Endothelial cell of umbilical vein (primary cell): Measurements from ENCODE around the gene STX8. TPM values are rescaled to one million over a fixed set of nuclear protein-coding genes. Genes with fewer than 3 reads are reported as not detected.

ENCODE experiments used
- BruUV-seq: library from RNA; stranded (reverse); fragments of 400-500 nt; replicated peaks from 2 replicates; lab custom pipeline; 2021; lab: Mats Ljungman, UMichigan
- CTCF ChIA-PET: fragments of 300-600, 350-600 bp; sonication (Branson Sonifier 250); formaldehyde crosslinking; loops from one replicate; lab custom pipeline; 2021; ENCODE audit warnings: antibody characterized with exemption, inconsistent platforms; lab: Charles Lee
- POLR2A ChIA-PET: fragments of 300-600, 350-600 bp; sonication (Branson Sonifier 250); formaldehyde crosslinking; loops from one replicate; lab custom pipeline; 2021; ENCODE audit warnings: antibody characterized with exemption, inconsistent platforms; lab: Charles Lee
- DNase-seq: peaks from one replicate; pipeline ENCODE4 v3.0.0-alpha.2; 2011; ENCODE audit warnings: low read depth, low spot score
- FAIRE-seq: peaks from 2 replicates; lab custom pipeline; 2011; peaks lifted over from hg19 to GRCh38; lab: Jason Lieb, UNC
- H2AFZ ChIP-seq: 2 replicates; pipeline ENCODE4 v1.6.0; 2012; ENCODE audit warnings: low read depth, low read length, control low read depth, inconsistent platforms
- H3K27ac ChIP-seq: 2 replicates; pipeline ENCODE4 v1.5.1; 2011; ENCODE audit warnings: low read depth, mild to moderate bottlenecking, control low read depth, low read length, moderate library complexity; ENCODE audit not compliant: insufficient read depth
- H3K27me3 ChIP-seq, 2 experiments: 2 replicates each; pipeline versions ENCODE4 v1.6.0 to v1.6.1; 2011; ENCODE audit warnings: low read length in 2 of 2, mixed read lengths in 1 of 2; ENCODE audit not compliant: control insufficient read depth in 2 of 2, insufficient read depth in 2 of 2
- H3K36me3 ChIP-seq, 2 experiments: 2 replicates in 1 of 2; 3 replicates in 1 of 2; pipeline ENCODE4 v1.5.1; 2011; ENCODE audit warnings: low read length in 2 of 2, mild to moderate bottlenecking in 1 of 2, moderate library complexity in 1 of 2; ENCODE audit not compliant: control insufficient read depth in 2 of 2, insufficient read depth in 2 of 2; ENCODE audit errors: extremely low read depth in 1 of 2
- H3K4me1 ChIP-seq: 3 replicates; pipeline ENCODE4 v1.5.1; 2011; ENCODE audit warnings: mild to moderate bottlenecking, low read length; ENCODE audit not compliant: control insufficient read depth, insufficient read depth; ENCODE audit errors: extremely low read depth
- H3K4me2 ChIP-seq: 2 replicates; pipeline ENCODE4 v1.6.1; 2011; ENCODE audit warnings: low read length, control low read depth, mixed read lengths; ENCODE audit not compliant: insufficient read depth
- H3K4me3 ChIP-seq, 3 experiments: fragments of 200-600 bp in 1 of 3; sonication (generic), shearing (Covaris generic) in 1 of 3; replicated peaks in 1 of 3; 2 replicates each; pipeline ENCODE4 v1.5.1; 2011 to 2016; ENCODE audit warnings: control low read depth in 3 of 3, low read length in 3 of 3, mild to moderate bottlenecking in 2 of 3, inconsistent platforms in 1 of 3, low read depth in 1 of 3, moderate library complexity in 1 of 3; ENCODE audit not compliant: insufficient read depth in 1 of 3
- H3K79me2 ChIP-seq: 2 replicates; pipeline ENCODE4 v1.6.0; 2012; ENCODE audit warnings: low read length, inconsistent platforms; ENCODE audit not compliant: control insufficient read depth, insufficient read depth
- H3K9ac ChIP-seq: replicated peaks from 2 replicates; pipeline ENCODE3; 2011; ENCODE audit warnings: low read length, control low read depth; ENCODE audit not compliant: insufficient read depth; ENCODE audit errors: extremely low read depth
- H3K9me1 ChIP-seq: replicated peaks from 3 replicates; pipeline ENCODE4 v1.6.0; 2011; ENCODE audit warnings: mild to moderate bottlenecking, low read length; ENCODE audit not compliant: control insufficient read depth, insufficient read depth; ENCODE audit errors: extremely low read depth
- H3K9me3 ChIP-seq: replicated peaks from 2 replicates; pipeline ENCODE4 v1.5.1; 2012; ENCODE audit warnings: low read length, inconsistent platforms; ENCODE audit not compliant: control insufficient read depth, insufficient read depth
- H4K20me1 ChIP-seq: replicated peaks from 2 replicates; pipeline ENCODE3; 2011; ENCODE audit warnings: mild to moderate bottlenecking, low read length; ENCODE audit not compliant: control insufficient read depth, insufficient read depth; ENCODE audit errors: extremely low read depth
- EZH2 ChIP-seq: IDR thresholded peaks from 2 replicates; pipeline ENCODE4 v1.6.1; 2012; ENCODE audit warnings: borderline replicate concordance, low read depth, mild to moderate bottlenecking, moderate library complexity, low read length, inconsistent platforms; ENCODE audit not compliant: severe bottlenecking
- FOS ChIP-seq: IDR thresholded peaks from 2 replicates; pipeline ENCODE4 v1.6.1; 2011; ENCODE audit warnings: mild to moderate bottlenecking, low read length, moderate library complexity, borderline replicate concordance; ENCODE audit not compliant: insufficient read depth
- GATA2 ChIP-seq: IDR thresholded peaks from 2 replicates; pipeline ENCODE4 v1.7.0; 2011; ENCODE audit warnings: low read depth, mild to moderate bottlenecking, moderate library complexity, mixed read lengths, low read length; ENCODE audit not compliant: insufficient read length, insufficient read depth
- JUN ChIP-seq: IDR thresholded peaks from 2 replicates; pipeline ENCODE4 v1.6.1; 2011; ENCODE audit warnings: borderline replicate concordance, low read depth; ENCODE audit not compliant: insufficient read length, insufficient read depth
- MYC ChIP-seq: IDR thresholded peaks from one replicate; pipeline ENCODE4 v1.6.1; 2011; ENCODE audit warnings: mild to moderate bottlenecking, low read depth, low read length
- POLR2A ChIP-seq: IDR thresholded peaks from 2 replicates; pipeline ENCODE4 v1.6.1; 2012; ENCODE audit warnings: low read depth, mild to moderate bottlenecking, control low read depth, low read length
- POLR2AphosphoS5 ChIP-seq: IDR thresholded peaks from 2 replicates; pipeline ENCODE4 v1.6.1; 2012; ENCODE audit warnings: low read depth, mild to moderate bottlenecking, control low read depth, low read length, moderate library complexity; ENCODE audit not compliant: insufficient read depth
- dilution Hi-C: fragments of 300-500 bp; cut with MboI; formaldehyde crosslinking; loops from one replicate; pipeline ENCODE4 v1.15.0; 2019; ENCODE audit warnings: low sequenced_read_pairs; ENCODE audit not compliant: extremely low pct_ligation_motif_present
- intact Hi-C: fragments of 100-400 bp; cut with micrococcal nuclease; formaldehyde crosslinking; loops from one replicate; pipeline ENCODE4 v1.10.0; 2022
- polyA plus RNA-seq, 4 experiments: library from polyadenylated mRNA; depleted of rRNA in 3 of 4; stranded (reverse) in 3 of 4; unstranded in 1 of 4; fragments of >200 nt; gene quantifications; 2 replicates each; pipeline versions ENCODE4 v1.2.1 to v1.2.3, GENCODE V29; 2011 to 2012; ENCODE audit warnings: missing spikeins in 1 of 4
- total RNA-seq: library from RNA; stranded (reverse); gene quantifications from 2 replicates; pipeline ENCODE4 v1.2.3, GENCODE V29; 2021
- TF ChIP-seq, protein P1 (sequence below): IDR thresholded peaks from 2 replicates; pipeline ENCODE4 v1.6.1; 2011; ENCODE audit not compliant: insufficient read depth, insufficient read length
- TF ChIP-seq, protein P2 (sequence below), 2 donors: IDR thresholded peaks; 1 replicate in 1 of 2; 2 replicates in 1 of 2; pipeline ENCODE4 v1.5.1; 2011; ENCODE audit warnings: low read length in 2 of 2, mild to moderate bottlenecking in 2 of 2, moderate library complexity in 2 of 2, control low read depth in 1 of 2, inconsistent platforms in 1 of 2, low read depth in 1 of 2; ENCODE audit not compliant: insufficient read depth in 1 of 2; ENCODE audit errors: extremely low read depth in 1 of 2

Gene STX8
- total and polyA plus RNA-seq, 2 donors (not counting 3 experiments of a cell fraction or from before 2014, with no cell fraction given): 25.9 to 67.3 TPM

DNA sequence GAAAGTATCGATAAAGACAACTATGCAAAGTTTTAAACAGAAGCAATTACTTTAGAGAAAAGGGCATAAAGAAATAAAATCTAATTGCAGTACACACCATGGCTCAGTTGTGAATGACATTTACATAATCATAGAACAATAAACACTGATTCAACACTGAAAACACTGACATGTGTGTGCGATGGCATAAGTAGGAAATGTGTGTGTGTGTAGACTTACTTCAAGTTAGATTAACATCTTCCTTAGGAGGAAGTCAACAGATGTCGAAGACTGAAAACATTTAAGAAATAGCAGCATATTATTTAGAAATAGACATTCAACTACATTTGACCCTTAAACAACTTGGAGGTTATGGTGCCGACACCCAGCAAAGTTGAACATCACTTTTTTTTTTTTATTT is 172.4 kb downstream of the STX8 start:
- dilution Hi-C loops (no loop called here), intact Hi-C loops (no loop called here)
- Histone ChIP-seq H3K36me3 (no peaks in the 10 kb centered on the region), H3K9me1 (no peaks in the 10 kb centered on the region), H4K20me1 (no peaks in the 10 kb centered on the region), H3K4me2 (no peak overlapping the region), H3K9me3 (no peaks in the 10 kb centered on the region), H3K9ac (no peak overlapping the region), H3K27ac (no peak overlapping the region), H3K27me3 (no peaks in the 10 kb centered on the region), H2AFZ (no peak overlapping the region), H3K4me3 (no peak overlapping the region), H3K79me2 (no peaks in the 10 kb centered on the region), H3K4me1 (no peaks in the 10 kb centered on the region)
- ChIA-PET CTCF (interaction anchor here (1.3 to 7.7 kb wide), 2 partner anchors 11 to 118 kb away, joined by 3 to 60 read pairs; no protein-coding TSS in a partner anchor), POLR2A (no interaction called here)
- FAIRE-seq (no peak), DNase-seq (no peak)
- TF ChIP-seq GATA2 (no peak), FOS (no peak), POLR2A (no peak), EZH2 (no peak), POLR2AphosphoS5 (no peak), MYC (no peak), JUN (no peak)
- TF ChIP-seq, protein P1, sequence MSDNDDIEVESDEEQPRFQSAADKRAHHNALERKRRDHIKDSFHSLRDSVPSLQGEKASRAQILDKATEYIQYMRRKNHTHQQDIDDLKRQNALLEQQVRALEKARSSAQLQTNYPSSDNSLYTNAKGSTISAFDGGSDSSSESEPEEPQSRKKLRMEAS: no peak
- TF ChIP-seq, protein P2, sequence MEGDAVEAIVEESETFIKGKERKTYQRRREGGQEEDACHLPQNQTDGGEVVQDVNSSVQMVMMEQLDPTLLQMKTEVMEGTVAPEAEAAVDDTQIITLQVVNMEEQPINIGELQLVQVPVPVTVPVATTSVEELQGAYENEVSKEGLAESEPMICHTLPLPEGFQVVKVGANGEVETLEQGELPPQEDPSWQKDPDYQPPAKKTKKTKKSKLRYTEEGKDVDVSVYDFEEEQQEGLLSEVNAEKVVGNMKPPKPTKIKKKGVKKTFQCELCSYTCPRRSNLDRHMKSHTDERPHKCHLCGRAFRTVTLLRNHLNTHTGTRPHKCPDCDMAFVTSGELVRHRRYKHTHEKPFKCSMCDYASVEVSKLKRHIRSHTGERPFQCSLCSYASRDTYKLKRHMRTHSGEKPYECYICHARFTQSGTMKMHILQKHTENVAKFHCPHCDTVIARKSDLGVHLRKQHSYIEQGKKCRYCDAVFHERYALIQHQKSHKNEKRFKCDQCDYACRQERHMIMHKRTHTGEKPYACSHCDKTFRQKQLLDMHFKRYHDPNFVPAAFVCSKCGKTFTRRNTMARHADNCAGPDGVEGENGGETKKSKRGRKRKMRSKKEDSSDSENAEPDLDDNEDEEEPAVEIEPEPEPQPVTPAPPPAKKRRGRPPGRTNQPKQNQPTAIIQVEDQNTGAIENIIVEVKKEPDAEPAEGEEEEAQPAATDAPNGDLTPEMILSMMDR (IDR thresholded peaks at IDR 0.05; ENCODE audit: extremely low read depth in 1 of 2, insufficient read depth in 1 of 2, low read depth in 1 of 2, low read length in 2 of 2): no peak
- no TSS peak for BruUV-seq
